Skeletal muscle tissue (tissue), 4 donors: ENCODE data around the gene NME4. TPM values are rescaled to one million over a fixed set of nuclear protein-coding genes. Genes with fewer than 3 reads are reported as not detected.
"Not testable (repeated sequence)": the region's sequence is repeated elsewhere in the genome, so short reads cannot be mapped to it uniquely, and the experiment has no call there.

Experiments
- H3K27ac ChIP-seq: one replicate; pipeline ENCODE4 v1.7.0; 2013; ENCODE audit warnings: mild to moderate bottlenecking, low read depth, low read length, inconsistent platforms
- H3K27me3 ChIP-seq, 3 donors: one replicate each; pipeline ENCODE4 v1.7.0; 2013; ENCODE audit warnings: low read length in 3 of 3; ENCODE audit not compliant: control insufficient read depth in 3 of 3, insufficient read depth in 3 of 3
- H3K36me3 ChIP-seq, 3 donors: one replicate each; pipeline ENCODE4 v1.7.0; 2013; ENCODE audit warnings: low read length in 3 of 3; ENCODE audit not compliant: control insufficient read depth in 3 of 3, insufficient read depth in 3 of 3
- H3K4me1 ChIP-seq, 3 donors: one replicate each; pipeline ENCODE4 v1.7.0; 2013; ENCODE audit warnings: low read length in 3 of 3, mild to moderate bottlenecking in 3 of 3; ENCODE audit not compliant: control insufficient read depth in 3 of 3, insufficient read depth in 3 of 3
- H3K4me3 ChIP-seq, 3 donors: one replicate each; pipeline ENCODE4 v1.7.0; 2013; ENCODE audit warnings: low read length in 3 of 3
- H3K9ac ChIP-seq, 3 donors: one replicate each; pipeline ENCODE4 v1.7.0; 2013; ENCODE audit warnings: low read length in 3 of 3, mild to moderate bottlenecking in 3 of 3, moderate library complexity in 2 of 3, low read depth in 1 of 3
- H3K9me3 ChIP-seq, 3 donors: one replicate each; pipeline ENCODE4 v1.7.0; 2013; ENCODE audit warnings: low read length in 3 of 3; ENCODE audit not compliant: control insufficient read depth in 3 of 3
- total RNA-seq: library from RNA; depleted of rRNA; stranded (reverse); fragments of >200 nt; gene quantifications from one replicate; pipeline ENCODE4 v1.2.3, GENCODE V29; 2014
- donor health status: Osteomylitis.

NME4 gene
- total RNA-seq, 1 donor from 2014 or later: 21.4 TPM

DNA sequence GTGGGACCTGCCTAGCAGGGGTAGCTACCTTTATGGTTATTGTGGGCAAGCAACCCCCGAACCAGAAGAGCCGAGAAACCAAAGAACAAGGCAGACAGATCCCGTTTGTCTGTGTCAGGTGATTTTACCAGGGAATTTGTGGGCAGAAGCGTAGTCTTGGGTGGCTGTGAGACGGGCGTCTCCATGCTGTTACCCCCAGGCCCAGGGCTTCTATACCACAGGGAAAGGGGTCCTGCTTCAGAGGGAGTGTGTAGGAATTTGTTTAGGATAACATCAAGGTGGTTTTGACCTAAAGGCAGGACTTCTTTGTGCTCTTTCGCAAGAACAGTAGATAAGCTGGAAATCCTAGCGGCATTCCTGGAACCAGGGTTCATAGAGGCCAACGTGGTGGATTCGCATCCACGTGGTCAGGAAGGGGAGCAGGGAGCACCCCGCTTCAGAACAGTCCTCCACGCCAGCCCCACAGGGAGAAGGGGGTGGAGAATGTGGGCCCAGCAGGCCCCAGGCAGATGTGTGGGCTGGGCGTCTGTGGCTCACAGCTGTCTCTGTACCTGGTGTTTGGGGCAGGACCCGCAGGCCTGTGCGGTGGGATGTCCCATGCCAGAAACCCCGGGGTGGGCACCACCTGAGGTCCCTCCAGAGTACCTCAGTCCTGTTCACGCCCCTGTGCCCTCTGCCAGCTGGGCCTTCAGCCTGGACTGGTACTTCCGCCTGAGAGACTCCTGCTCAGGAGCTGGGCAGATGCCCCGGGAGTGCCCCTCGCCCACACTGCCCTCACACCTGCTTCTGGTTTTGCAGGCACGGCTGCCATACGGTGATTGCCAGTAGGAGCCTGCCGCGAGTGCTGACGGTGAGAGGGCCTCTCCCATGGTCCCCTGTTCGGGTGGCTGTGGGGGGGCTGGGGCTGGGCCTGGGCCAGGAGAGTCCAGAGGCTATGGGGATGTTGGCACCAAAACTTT, 8.8 kb downstream of the NME4 start:
- H3K27ac ChIP-seq: no peak overlapping the region
- no peaks in the 10 kb centered on the region for H3K9me3 ChIP-seq
- no peaks in the 10 kb centered on the region for H3K27me3 ChIP-seq
- H3K4me1 ChIP-seq: peaks cover 0 to under 1% (median 0%) of the 10 kb centered on the region in 3 donors
- no peak overlapping the region for H3K4me3 ChIP-seq
- peaks cover 0 to 9% (median 5%) of the 10 kb centered on the region in 3 donors for H3K36me3 ChIP-seq
- no peak overlapping the region for H3K9ac ChIP-seq

DNA sequence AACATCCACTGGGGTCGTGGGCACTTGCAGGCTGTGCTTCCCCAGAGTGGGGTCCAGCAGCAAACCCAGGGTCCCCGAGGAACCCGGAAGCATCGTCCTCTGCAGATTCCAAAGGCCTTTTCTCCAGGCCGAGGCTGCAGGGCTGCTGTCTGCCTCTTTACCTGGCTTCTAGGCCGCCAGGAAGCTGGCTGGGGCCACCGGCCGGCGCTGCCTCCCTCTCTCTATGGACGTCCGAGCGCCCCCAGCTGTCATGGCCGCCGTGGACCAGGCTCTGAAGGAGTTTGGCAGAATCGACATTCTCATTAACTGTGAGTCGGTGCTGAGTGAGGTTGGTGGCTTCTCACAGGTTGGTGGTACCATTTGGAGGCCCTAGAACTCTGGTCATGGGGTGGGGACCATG, 10.3 kb downstream of the NME4 start:
- H3K9me3 ChIP-seq: no peaks in the 10 kb centered on the region
- no peaks in the 10 kb centered on the region for H3K27me3 ChIP-seq
- no peak overlapping the region for H3K4me3 ChIP-seq
- peaks cover 11 to 20% (median 16%) of the 10 kb centered on the region in 3 donors for H3K36me3 ChIP-seq
- no peaks in the 10 kb centered on the region for H3K4me1 ChIP-seq
- H3K27ac ChIP-seq: no peak overlapping the region
- no peak overlapping the region for H3K9ac ChIP-seq

DNA sequence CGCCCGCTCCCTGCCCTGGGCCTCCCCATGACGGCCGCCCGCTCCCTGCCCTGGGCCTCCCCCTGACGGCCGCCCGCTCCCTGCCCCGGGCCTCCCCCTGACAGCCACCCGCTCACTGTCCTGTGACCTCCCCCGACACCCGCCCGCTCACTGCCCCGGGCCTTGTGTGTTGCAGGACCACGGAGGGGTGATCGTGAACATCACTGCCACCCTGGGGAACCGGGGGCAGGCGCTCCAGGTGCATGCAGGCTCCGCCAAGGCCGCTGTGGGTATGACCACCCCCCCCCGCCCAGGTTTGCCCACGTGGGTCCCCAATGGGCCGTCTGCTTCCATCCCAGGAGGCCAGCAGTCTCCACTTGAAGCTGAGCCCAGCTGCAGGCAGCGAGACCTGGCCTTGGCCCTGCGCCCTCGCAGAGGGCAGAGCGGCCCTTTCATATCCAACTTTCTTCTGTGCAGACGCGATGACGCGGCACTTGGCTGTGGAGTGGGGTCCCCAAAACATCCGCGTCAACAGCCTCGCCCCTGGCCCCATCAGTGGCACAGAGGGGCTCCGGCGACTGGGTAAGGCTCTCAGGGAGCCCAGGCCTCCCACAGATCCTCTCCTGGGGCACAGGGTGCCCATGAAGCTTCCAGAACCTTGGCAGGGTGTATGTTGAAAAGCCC, 13.6 kb downstream of the NME4 start:
- H3K9ac ChIP-seq: no peak overlapping the region
- no peak overlapping the region for H3K4me3 ChIP-seq
- peaks cover 11 to 20% (median 16%) of the 10 kb centered on the region in 3 donors for H3K36me3 ChIP-seq
- no peaks in the 10 kb centered on the region for H3K4me1 ChIP-seq
- no peaks in the 10 kb centered on the region for H3K9me3 ChIP-seq
- no peaks in the 10 kb centered on the region for H3K27me3 ChIP-seq
- H3K27ac ChIP-seq: no peak overlapping the region

DNA sequence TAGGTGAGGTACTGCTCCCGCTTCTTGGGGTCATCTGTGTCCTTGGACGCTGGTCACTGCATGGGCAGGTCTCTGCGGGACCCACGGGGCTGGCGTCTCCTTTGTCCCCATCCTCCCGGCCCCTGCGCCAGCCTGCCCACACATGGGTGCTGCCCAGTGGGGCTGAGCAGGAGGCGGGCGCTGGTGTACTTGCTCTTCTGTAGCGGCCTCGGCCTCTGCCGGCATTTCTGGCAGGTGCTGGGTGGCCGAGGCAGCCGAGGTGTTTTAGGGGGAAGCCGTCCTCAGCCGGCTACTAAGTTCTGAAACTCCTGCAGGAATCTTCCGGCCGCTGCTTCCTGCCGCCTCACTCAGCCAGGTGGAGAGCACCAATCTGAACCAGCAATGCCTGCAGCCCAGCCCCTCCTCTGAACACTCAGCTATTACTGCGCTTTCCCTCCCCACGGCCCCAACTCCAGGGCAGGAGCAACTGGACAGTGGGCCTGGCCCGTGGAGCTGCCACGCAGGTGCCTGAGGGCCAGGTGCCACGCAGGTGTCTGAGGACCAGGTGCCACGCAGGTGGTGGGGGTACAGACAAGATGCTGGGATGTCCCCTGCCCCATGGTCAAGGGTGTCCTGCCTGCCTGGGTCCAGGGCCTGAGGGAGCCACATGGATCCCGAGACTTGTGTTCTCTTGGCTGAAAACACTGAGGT, 14.7 kb downstream of the NME4 start:
- Histone ChIP-seq H3K4me1 (no peaks in the 10 kb centered on the region), H3K4me3 (no peak overlapping the region), H3K9ac (no peak overlapping the region), H3K27me3 (no peaks in the 10 kb centered on the region), H3K36me3 (peaks cover 11 to 20% (median 16%) of the 10 kb centered on the region in 3 donors), H3K9me3 (no peaks in the 10 kb centered on the region), H3K27ac (no peak overlapping the region)

DNA sequence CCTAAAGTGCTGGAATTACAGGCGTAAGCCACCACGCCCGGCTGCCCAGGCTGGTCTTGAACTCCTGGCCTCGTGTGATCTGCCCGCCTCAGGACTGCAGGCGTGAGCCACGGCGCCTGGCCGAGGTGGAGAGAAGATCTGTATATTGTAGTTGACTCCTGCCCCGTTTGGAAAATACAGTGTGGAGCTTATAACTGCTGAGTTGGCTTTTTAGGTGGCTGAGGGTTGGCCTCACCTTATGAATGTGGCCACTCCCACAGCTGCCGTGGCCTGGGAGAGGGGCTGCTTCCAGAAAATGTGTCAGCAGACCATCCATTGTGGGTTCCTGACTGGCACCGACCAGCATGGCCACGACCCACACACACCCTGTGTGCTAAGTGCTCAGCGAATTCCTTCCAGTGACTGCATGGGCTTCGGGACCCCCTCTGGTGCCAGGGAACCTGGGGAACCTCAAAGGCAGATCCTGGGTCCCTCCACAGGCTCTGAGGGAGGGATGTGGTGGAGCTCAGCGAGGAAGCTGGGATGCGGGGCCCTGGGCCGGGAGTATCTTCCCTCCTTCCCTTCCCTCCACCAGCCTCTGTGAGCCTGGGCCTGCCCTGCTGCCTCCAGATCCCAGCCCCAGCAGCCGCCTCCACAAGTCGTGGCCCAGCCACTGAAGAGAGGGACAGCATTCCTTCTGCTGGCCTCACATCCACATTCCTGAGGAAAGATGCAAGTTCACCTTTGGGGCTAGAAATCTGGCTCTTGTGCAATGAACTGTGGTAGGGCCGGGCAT, 17.6 kb downstream of the NME4 start:
- Histone ChIP-seq H3K27ac (no peak overlapping the region), H3K4me1 (no peaks in the 10 kb centered on the region), H3K4me3 (no peak overlapping the region), H3K27me3 (no peaks in the 10 kb centered on the region), H3K9ac (no peak overlapping the region), H3K36me3 (peaks cover 11 to 19% (median 13%) of the 10 kb centered on the region in 3 donors), H3K9me3 (no peaks in the 10 kb centered on the region)

DNA sequence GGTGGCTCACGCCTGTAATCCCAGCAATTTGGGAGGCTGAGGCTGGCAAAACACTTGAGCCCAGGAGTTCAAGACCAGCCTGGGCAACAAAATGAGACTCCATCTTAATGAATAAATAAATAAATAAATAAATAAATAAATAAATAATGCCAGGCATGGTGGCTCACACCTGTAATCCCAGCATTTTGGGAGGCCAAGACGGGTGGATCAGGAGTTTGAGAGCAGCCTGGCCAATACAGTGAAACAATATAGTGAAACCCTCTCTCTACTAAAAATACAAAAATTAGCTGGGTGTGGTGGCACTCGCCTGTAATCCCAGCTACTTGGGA, 18.1 kb downstream of the NME4 start:
- H3K36me3 ChIP-seq: peaks cover 11 to 13% (median 13%) of the 10 kb centered on the region in 3 donors
- H3K9me3 ChIP-seq, H3K27me3 ChIP-seq, H3K4me1 ChIP-seq, H3K27ac ChIP-seq, H3K9ac ChIP-seq, H3K4me3 ChIP-seq: not testable (repeated sequence)

DNA sequence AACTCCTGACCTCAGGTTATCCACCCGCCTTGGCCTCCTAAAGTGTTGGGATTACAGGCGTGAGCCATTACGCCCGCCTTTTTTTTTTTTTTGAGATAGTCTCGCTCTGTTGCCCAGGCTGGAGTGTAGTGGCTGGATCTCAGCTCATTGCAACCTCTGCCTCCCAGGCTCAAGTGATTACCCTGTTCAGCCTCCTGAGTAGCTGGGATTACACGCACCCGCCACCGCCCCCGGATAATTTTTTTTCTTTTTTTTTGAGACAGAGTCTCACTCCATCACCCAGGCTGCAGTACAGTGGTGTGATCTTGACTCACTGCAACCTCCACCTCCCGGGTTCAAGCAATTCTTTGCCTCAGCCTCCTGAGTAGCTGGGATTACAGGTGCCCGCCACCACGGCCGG, 25.2 kb downstream of the NME4 start:
- peaks cover 17 to 26% (median 25%) of the 10 kb centered on the region in 3 donors for H3K4me1 ChIP-seq
- H3K9me3 ChIP-seq, H3K36me3 ChIP-seq, H3K4me3 ChIP-seq, H3K27me3 ChIP-seq, H3K9ac ChIP-seq, H3K27ac ChIP-seq: not testable (repeated sequence)

DNA sequence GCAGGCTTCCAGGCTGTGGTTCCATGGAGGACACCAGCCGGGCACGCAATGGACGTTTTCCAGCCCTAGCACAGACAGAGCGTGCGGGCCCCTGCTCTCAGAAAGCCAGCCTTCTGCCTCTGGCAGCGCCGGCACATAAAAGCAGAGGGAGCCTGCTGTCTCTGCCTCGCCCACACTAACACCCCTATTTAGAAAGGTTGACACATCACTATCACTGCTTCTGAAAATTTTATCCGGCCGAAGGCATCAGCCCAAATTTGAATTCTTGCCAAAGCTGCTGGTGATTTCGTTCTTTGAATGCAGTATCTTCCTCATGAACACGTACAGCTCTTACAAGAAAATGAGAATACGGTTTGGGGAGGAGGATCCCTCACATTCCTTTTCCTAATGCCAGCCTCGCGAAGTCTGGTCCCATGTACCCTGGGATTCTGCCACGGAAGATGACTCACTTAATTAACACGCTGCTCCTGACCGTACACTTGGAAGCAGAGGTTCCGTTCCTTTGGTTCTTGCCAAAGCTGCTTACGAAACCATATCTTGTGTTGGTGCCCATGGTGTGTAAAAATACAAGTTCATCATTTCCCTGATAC, 27.1 kb downstream of the NME4 start:
- H3K9ac ChIP-seq: peak overlapping the region; percentile 87 to 94 (median 93)
- H3K36me3 ChIP-seq: peaks cover 2 to 7% (median 5%) of the 10 kb centered on the region in 3 donors
- H3K4me1 ChIP-seq: peaks cover 33 to 44% (median 35%) of the 10 kb centered on the region in 3 donors
- peak overlapping the region; percentile 73 to 86 (median 83) for H3K4me3 ChIP-seq
- no peaks in the 10 kb centered on the region for H3K27me3 ChIP-seq
- no peaks in the 10 kb centered on the region for H3K9me3 ChIP-seq
- peak overlapping the region; percentile 97 for H3K27ac ChIP-seq

DNA sequence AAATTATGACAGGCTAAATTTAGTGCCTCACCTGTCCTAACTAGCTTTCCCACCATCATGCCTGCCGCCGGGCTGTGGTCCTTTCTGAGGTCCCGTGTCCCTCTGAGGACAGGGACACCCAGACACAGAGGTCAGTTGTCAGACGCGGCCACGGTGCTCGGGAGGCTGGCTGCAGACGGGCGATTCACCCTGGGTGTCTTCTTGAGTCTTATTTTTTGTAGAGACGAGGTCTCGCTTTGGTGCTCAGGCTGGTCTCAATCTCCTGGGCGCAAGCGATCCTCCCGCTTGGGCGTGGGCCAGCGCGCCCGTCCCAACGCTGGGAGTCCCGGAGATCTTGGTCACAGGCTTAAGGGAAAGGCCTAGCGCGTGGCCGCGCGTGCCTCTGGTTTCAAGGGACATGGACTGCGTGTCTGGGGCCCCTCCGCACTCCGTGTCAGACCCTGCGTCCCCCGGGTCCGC, 27.7 kb downstream of the NME4 start:
- peak overlapping the region; percentile 87 to 94 (median 93) for H3K9ac ChIP-seq
- H3K36me3 ChIP-seq: peaks cover 2 to 7% (median 5%) of the 10 kb centered on the region in 3 donors
- peak overlapping the region; percentile 97 for H3K27ac ChIP-seq
- no peaks in the 10 kb centered on the region for H3K27me3 ChIP-seq
- H3K9me3 ChIP-seq: no peaks in the 10 kb centered on the region
- peaks cover 33 to 44% (median 36%) of the 10 kb centered on the region in 3 donors for H3K4me1 ChIP-seq
- peak overlapping the region; percentile 73 to 86 (median 83) for H3K4me3 ChIP-seq
